ENCODE data around the gene PUS1. TPM values are rescaled to one million over a fixed set of nuclear protein-coding genes. Genes with fewer than 3 reads are reported as not detected.
"Not testable (repeated sequence)": the region's sequence is repeated elsewhere in the genome, so short reads cannot be mapped to it uniquely, and the experiment has no call there.

Gene PUS1
- total and polyA plus RNA-seq, 2 experiments from 2014 or later: 10.2 to 10.7 TPM

DNA sequence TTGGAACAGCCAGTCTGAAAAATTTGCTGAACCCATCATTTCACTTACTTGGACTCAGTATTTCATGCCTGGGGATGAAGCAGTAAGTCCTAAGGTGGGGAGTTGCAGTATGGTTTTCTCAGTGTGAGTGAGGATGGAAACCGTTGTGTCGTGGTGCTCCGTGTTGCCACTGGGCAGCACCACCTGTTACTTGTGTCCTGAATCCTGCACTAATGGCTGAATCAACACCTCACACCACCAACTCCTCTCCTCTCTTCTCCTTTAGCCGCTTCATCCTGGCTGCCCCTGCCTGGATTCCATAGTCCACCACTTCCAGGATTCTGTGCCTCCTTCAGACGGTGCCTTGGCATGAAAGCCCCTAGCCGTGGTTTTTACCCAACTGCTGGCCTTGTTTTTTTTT, 17.7 kb downstream of the PUS1 start:
- Histone ChIP-seq H2AFZ (no peak overlapping the region), H3K36me3 (replicated peaks; ENCODE audit: insufficient read depth, low read depth) (no peaks in the 10 kb centered on the region), H3K4me2 (no peak overlapping the region), H3K27me3 (no peaks in the 10 kb centered on the region), H3K4me3 (no peak overlapping the region), H3K27ac (no peak overlapping the region), H3K4me1 (ENCODE audit: insufficient read depth) (peaks cover 3% of the 10 kb centered on the region), H3K9me2 (replicated peaks; ENCODE audit: insufficient read depth) (no peaks in the 10 kb centered on the region), H3K9me3 (ENCODE audit: low read depth) (no peaks in the 10 kb centered on the region), H4K20me1 (ENCODE audit: insufficient read depth, poor library complexity, severe bottlenecking) (peaks cover 6% of the 10 kb centered on the region), H3K79me2 (peaks cover 14% of the 10 kb centered on the region)
- no peak for DNase-seq (ENCODE audit: low spot score)
- TF ChIP-seq EZH2 (IDR thresholded peaks at IDR 0.05; ENCODE audit: borderline replicate concordance) (no peak), EZH2phosphoT487 (IDR thresholded peaks at IDR 0.05; ENCODE audit: low read depth, severe bottlenecking, unreplicated experiment) (no peak)
- TF ChIP-seq, protein P1, sequence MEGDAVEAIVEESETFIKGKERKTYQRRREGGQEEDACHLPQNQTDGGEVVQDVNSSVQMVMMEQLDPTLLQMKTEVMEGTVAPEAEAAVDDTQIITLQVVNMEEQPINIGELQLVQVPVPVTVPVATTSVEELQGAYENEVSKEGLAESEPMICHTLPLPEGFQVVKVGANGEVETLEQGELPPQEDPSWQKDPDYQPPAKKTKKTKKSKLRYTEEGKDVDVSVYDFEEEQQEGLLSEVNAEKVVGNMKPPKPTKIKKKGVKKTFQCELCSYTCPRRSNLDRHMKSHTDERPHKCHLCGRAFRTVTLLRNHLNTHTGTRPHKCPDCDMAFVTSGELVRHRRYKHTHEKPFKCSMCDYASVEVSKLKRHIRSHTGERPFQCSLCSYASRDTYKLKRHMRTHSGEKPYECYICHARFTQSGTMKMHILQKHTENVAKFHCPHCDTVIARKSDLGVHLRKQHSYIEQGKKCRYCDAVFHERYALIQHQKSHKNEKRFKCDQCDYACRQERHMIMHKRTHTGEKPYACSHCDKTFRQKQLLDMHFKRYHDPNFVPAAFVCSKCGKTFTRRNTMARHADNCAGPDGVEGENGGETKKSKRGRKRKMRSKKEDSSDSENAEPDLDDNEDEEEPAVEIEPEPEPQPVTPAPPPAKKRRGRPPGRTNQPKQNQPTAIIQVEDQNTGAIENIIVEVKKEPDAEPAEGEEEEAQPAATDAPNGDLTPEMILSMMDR (IDR thresholded peaks at IDR 0.05; ENCODE audit: poor library complexity): no peak
- 83% methylated on average over 6 of the region's 6 CpGs for WGBS (ENCODE audit: low lambda C conversion rate, missing lambda C conversion rate)

GRCh38 chr12:131947482-131948027, 18.5 kb downstream of the PUS1 start:
- Histone ChIP-seq H3K4me2 (no peak overlapping the region), H3K4me3 (no peak overlapping the region), H3K9me3 (ENCODE audit: low read depth) (no peaks in the 10 kb centered on the region), H3K79me2 (peaks cover 22% of the 10 kb centered on the region), H2AFZ (no peak overlapping the region), H4K20me1 (ENCODE audit: insufficient read depth, poor library complexity, severe bottlenecking) (peaks cover 10% of the 10 kb centered on the region), H3K9me2 (replicated peaks; ENCODE audit: insufficient read depth) (no peaks in the 10 kb centered on the region), H3K27me3 (no peaks in the 10 kb centered on the region), H3K27ac (no peak overlapping the region), H3K4me1 (ENCODE audit: insufficient read depth) (peaks cover 3% of the 10 kb centered on the region), H3K36me3 (replicated peaks; ENCODE audit: insufficient read depth, low read depth) (no peaks in the 10 kb centered on the region)
- WGBS (ENCODE audit: low lambda C conversion rate, missing lambda C conversion rate): 67% methylated on average over 8 of the region's 8 CpGs
- TF ChIP-seq EZH2 (IDR thresholded peaks at IDR 0.05; ENCODE audit: borderline replicate concordance) (no peak), EZH2phosphoT487 (IDR thresholded peaks at IDR 0.05; ENCODE audit: low read depth, severe bottlenecking, unreplicated experiment) (no peak)
- TF ChIP-seq, protein P1 (IDR thresholded peaks at IDR 0.05; ENCODE audit: poor library complexity): no peak
- no peak for DNase-seq (ENCODE audit: low spot score)

DNA sequence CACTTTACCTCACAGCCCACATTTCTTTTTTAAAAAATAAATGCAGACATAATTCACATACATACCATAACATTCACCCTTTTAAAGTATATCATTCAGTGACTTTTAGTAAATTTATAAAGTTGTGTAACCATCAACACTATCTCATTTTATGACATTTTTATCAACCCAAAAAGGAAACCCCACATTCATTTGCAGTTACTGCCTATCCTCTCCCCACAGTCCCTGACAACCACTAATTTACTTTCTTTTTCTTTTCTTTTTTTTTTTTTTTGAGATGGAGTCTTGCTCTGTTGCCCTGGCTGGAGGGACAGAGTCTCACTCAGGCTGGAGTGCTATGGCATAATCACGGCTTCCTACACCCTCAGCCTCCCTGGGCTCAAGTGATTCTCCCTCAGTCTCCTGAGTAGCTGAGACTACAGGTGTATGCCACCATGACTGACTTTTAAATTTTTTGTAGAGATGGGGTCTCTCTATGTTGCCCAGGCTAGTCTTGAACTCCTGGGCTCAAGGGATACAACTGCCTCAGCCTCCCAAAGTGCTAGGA, 19.2 kb downstream of the PUS1 start:
- Histone ChIP-seq H3K79me2 (peaks cover 29% of the 10 kb centered on the region), H3K4me1 (ENCODE audit: insufficient read depth) (peaks cover 3% of the 10 kb centered on the region), H3K9me3 (ENCODE audit: low read depth) (no peaks in the 10 kb centered on the region), H3K4me2 (no peak overlapping the region), H3K27me3 (no peaks in the 10 kb centered on the region), H3K4me3 (no peak overlapping the region), H3K36me3 (replicated peaks; ENCODE audit: insufficient read depth, low read depth) (no peaks in the 10 kb centered on the region), H2AFZ (no peak overlapping the region), H3K27ac (no peak overlapping the region), H3K9me2 (replicated peaks; ENCODE audit: insufficient read depth) (no peaks in the 10 kb centered on the region), H4K20me1 (ENCODE audit: insufficient read depth, poor library complexity, severe bottlenecking) (peaks cover 17% of the 10 kb centered on the region)
- WGBS (ENCODE audit: low lambda C conversion rate, missing lambda C conversion rate): 67% methylated on average over 1 of the region's 1 CpG
- no peak for DNase-seq (ENCODE audit: low spot score)
- no peak for TF ChIP-seq EZH2phosphoT487 (IDR thresholded peaks at IDR 0.05; ENCODE audit: low read depth, severe bottlenecking, unreplicated experiment)
- TF ChIP-seq EZH2 (IDR thresholded peaks at IDR 0.05; ENCODE audit: borderline replicate concordance): no peak
- TF ChIP-seq, protein P1 (IDR thresholded peaks at IDR 0.05; ENCODE audit: poor library complexity): no peak

DNA sequence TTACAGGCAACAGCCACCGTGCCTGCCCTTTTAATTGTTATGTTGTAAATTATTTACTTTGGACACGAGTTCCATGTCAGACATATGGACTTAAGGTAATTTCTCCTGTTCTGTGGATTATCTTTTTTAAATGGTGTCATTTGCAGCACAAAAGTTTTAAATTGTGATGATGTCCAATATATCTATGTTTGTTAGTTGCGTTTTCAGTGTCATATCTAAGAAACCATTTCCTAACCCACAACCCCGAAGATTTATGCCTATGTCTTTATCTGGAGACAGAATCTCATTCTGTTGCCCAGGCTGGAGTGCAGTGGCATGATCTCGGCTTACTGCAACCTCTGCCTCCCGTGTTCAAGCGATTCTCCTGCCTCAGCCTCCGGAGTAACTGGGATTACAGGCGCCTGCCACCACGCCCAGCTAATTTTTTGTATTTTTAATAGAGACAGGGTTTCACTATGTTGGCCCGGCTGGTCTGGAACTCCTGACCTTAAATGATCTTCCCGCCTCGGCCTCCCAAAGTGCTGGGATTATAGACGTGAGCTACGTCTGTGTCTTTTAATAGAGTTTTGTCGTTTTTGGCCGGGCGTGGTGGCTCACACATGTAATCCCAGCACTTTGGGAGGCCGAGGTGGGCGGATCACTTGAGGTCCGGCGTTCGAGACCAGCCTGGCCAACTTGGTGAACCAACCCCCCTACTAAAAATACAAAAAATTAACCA, 19.8 kb downstream of the PUS1 start:
- peak overlapping the region; percentile 69 for H3K27ac ChIP-seq
- not testable (repeated sequence) for H3K27me3 ChIP-seq; H3K4me1 ChIP-seq (ENCODE audit: insufficient read depth); DNase-seq (ENCODE audit: low spot score); H3K36me3 ChIP-seq (replicated peaks; ENCODE audit: insufficient read depth, low read depth); H3K9me2 ChIP-seq (replicated peaks; ENCODE audit: insufficient read depth); H3K9me3 ChIP-seq (ENCODE audit: low read depth); H3K4me3 ChIP-seq
- WGBS (ENCODE audit: low lambda C conversion rate, missing lambda C conversion rate): 78% methylated on average over 23 of the region's 23 CpGs
- H3K79me2 ChIP-seq: peaks cover 36% of the 10 kb centered on the region
- H3K4me2 ChIP-seq: peak overlapping the region; percentile 78
- peak overlapping the region; percentile 57 for H2AFZ ChIP-seq
- H4K20me1 ChIP-seq (ENCODE audit: insufficient read depth, poor library complexity, severe bottlenecking): peaks cover 23% of the 10 kb centered on the region

Measured in hepatocyte (in vitro differentiated cells).